PFSK-1 (cell line): ENCODE data around the gene EEF1AKMT2.

Source experiments
- FOXP2 ChIP-seq: optimal IDR thresholded peaks from 2 replicates; pipeline ENCODE3; 2011; ENCODE audit warnings: borderline replicate concordance, control low read depth, inconsistent platforms; ENCODE audit not compliant: insufficient read depth; ENCODE audit errors: extremely low read length, extremely low read depth
- POLR2AphosphoS5 ChIP-seq: IDR thresholded peaks from 2 replicates; pipeline ENCODE4 v1.6.1; 2012; ENCODE audit warnings: low read depth, mild to moderate bottlenecking, control low read depth, low read length, moderate library complexity
- REST ChIP-seq, 2 experiments: IDR thresholded peaks; 2 replicates each; pipeline versions ENCODE4 v1.6.1 to v1.8.0; 2011 to 2012; ENCODE audit warnings: low read depth in 2 of 2, low read length in 2 of 2, control low read depth in 1 of 2, inconsistent platforms in 1 of 2, mild to moderate bottlenecking in 1 of 2, moderate library complexity in 1 of 2; ENCODE audit not compliant: insufficient read depth in 1 of 2
- SIN3A ChIP-seq: IDR thresholded peaks from 2 replicates; pipeline ENCODE4 v1.6.1; 2012; ENCODE audit warnings: mild to moderate bottlenecking, low read length, moderate library complexity, borderline replicate concordance; ENCODE audit not compliant: insufficient read depth
- TAF1 ChIP-seq: IDR thresholded peaks from 2 replicates; pipeline ENCODE4 v1.6.1; 2012; ENCODE audit warnings: low read length, control low read depth, borderline replicate concordance; ENCODE audit not compliant: insufficient read depth

Gene EEF1AKMT2

GRCh38 chr10:124792998-124793352 is 1.3 kb upstream of the EEF1AKMT2 start:
- TF ChIP-seq TAF1 (no peak), POLR2AphosphoS5 (no peak), FOXP2 (no peak)

- TF ChIP-seq SIN3A (no peak), FOXP2 (no peak), POLR2AphosphoS5 (no peak), REST (IDR thresholded peaks at IDR 0.05; ENCODE audit: insufficient read depth in 1 of 2, low read depth in 2 of 2, low read length in 2 of 2) (no peak), TAF1 (no peak)
Observed at GRCh38 chr10:124768791-124769190, 22.9 kb downstream of the EEF1AKMT2 start.

- no peak for TF ChIP-seq REST (IDR thresholded peaks at IDR 0.05; ENCODE audit: insufficient read depth in 1 of 2, low read depth in 2 of 2, low read length in 2 of 2)
Observed at GRCh38 chr10:124765256-124765655, 26.4 kb downstream of the EEF1AKMT2 start.

GRCh38 chr10:124763267-124763666 is 28.4 kb downstream of the EEF1AKMT2 start:
- TF ChIP-seq POLR2AphosphoS5, result no peak
- TF ChIP-seq REST (IDR thresholded peaks at IDR 0.05; ENCODE audit: insufficient read depth in 1 of 2, low read depth in 2 of 2, low read length in 2 of 2), result no peak
- no peak for TF ChIP-seq SIN3A
- TF ChIP-seq FOXP2, result no peak
- no peak for TF ChIP-seq TAF1

- TF ChIP-seq SIN3A, result no peak
- TF ChIP-seq TAF1, result no peak
- TF ChIP-seq REST (IDR thresholded peaks at IDR 0.05; ENCODE audit: insufficient read depth in 1 of 2, low read depth in 2 of 2, low read length in 2 of 2), result no peak
- TF ChIP-seq FOXP2, result no peak
- no peak for TF ChIP-seq POLR2AphosphoS5
Observed at GRCh38 chr10:124762281-124762680, 29.4 kb downstream of the EEF1AKMT2 start.
